CD4-positive, alpha-beta T cell (primary cell): ENCODE data around the gene TEAD3. TPM values are rescaled to one million over a fixed set of nuclear protein-coding genes. Genes with fewer than 3 reads are reported as not detected.

Experiments used
- ATAC-seq: fragments of 200-7000 bp; cut with Tn5 transposase; one replicate; pipeline ENCODE4 v1.10.0; 2022; ENCODE audit warnings: mild to moderate bottlenecking; ENCODE audit not compliant: poor library complexity
- CTCF ChIA-PET: fragments of 350-600 bp; sonication (Branson Sonifier 250); formaldehyde crosslinking; loops from one replicate; lab custom pipeline; 2021; ENCODE audit warnings: antibody characterized with exemption, inconsistent platforms; lab: Charles Lee
- POLR2A ChIA-PET: fragments of 350-600 bp; sonication (Branson Sonifier 250); formaldehyde crosslinking; loops from one replicate; lab custom pipeline; 2021; ENCODE audit warnings: antibody characterized with exemption, inconsistent platforms; lab: Charles Lee
- DNase-seq, 14 experiments: peaks; one replicate each; pipeline ENCODE4 v3.0.0-alpha.2; 2013 to 2020; ENCODE audit warnings: mixed read lengths in 2 of 14
- H3K27ac ChIP-seq, 2 donors: one replicate each; pipeline versions ENCODE4 v1.5.1 to v1.7.0; 2013; ENCODE audit warnings: low read length in 2 of 2, low read depth in 1 of 2, mild to moderate bottlenecking in 1 of 2
- H3K27me3 ChIP-seq, 2 experiments: 1 replicate in 1 of 2; 2 replicates in 1 of 2; pipeline versions ENCODE4 v1.6.1 to v1.7.0; 2013; ENCODE audit warnings: low read length in 2 of 2, control low read depth in 1 of 2, mild to moderate bottlenecking in 1 of 2, moderate library complexity in 1 of 2; ENCODE audit not compliant: insufficient read depth in 2 of 2, control insufficient read depth in 1 of 2
- H3K36me3 ChIP-seq: one replicate; pipeline ENCODE4 v1.6.1; 2013; ENCODE audit warnings: low read length, control low read depth; ENCODE audit not compliant: insufficient read depth
- H3K4me1 ChIP-seq: one replicate; pipeline ENCODE4 v1.6.1; 2013; ENCODE audit warnings: low read length, control low read depth; ENCODE audit not compliant: insufficient read depth
- H3K4me3 ChIP-seq: one replicate; pipeline ENCODE4 v1.5.1; 2013; ENCODE audit warnings: mild to moderate bottlenecking, low read length, moderate library complexity
- H3K9me3 ChIP-seq, 2 experiments: 1 replicate in 1 of 2; 2 replicates in 1 of 2; pipeline versions ENCODE4 v1.6.1 to v1.7.0; 2013; ENCODE audit warnings: low read length in 2 of 2, mild to moderate bottlenecking in 2 of 2, control low read depth in 1 of 2, moderate library complexity in 1 of 2; ENCODE audit not compliant: control insufficient read depth in 1 of 2, insufficient read depth in 1 of 2
- H3K27ac Mint-ChIP-seq: one replicate; pipeline ENCODE4 v1.8.0; 2020; ENCODE audit warnings: mixed read lengths
- H3K27me3 Mint-ChIP-seq: one replicate; pipeline ENCODE4 v1.8.0; 2021; ENCODE audit warnings: mixed read lengths
- H3K36me3 Mint-ChIP-seq: one replicate; pipeline ENCODE4 v1.8.0; 2021; ENCODE audit warnings: low read depth, mixed read lengths
- H3K4me1 Mint-ChIP-seq: one replicate; pipeline ENCODE4 v1.8.0; 2021; ENCODE audit warnings: low read depth, mixed read lengths
- H3K4me3 Mint-ChIP-seq: one replicate; pipeline ENCODE4 v1.8.0; 2020; ENCODE audit warnings: mild to moderate bottlenecking, mixed read lengths
- H3K9me3 Mint-ChIP-seq: one replicate; pipeline ENCODE4 v1.8.0; 2020; ENCODE audit warnings: mixed read lengths
- intact Hi-C, 2 experiments: fragments of 100-400 bp; cut with DNase I in 1 of 2; cut with micrococcal nuclease in 1 of 2; formaldehyde crosslinking; loops; one replicate each; pipeline versions ENCODE4 v1.15.1 to v1.9.0; 2023 to 2025; cut with DNase I, micrococcal nuclease
- total RNA-seq, 174 experiments: library from RNA in 2 of 174; stranded (reverse) in 2 of 174; gene quantifications; one replicate each; pipeline ENCODE4 v1.2.3 and lab custom pipeline; 2021 to 2026
- TF ChIP-seq, protein P1 (sequence below): fragments of 200-600 bp; IDR thresholded peaks from one replicate; pipeline ENCODE4 v1.8.0; 2022; ENCODE audit warnings: antibody characterized with exemption, mild to moderate bottlenecking

TEAD3 gene
- total RNA-seq, 2 experiments from 2014 or later: 0.11 TPM; not detected in 1

DNA sequence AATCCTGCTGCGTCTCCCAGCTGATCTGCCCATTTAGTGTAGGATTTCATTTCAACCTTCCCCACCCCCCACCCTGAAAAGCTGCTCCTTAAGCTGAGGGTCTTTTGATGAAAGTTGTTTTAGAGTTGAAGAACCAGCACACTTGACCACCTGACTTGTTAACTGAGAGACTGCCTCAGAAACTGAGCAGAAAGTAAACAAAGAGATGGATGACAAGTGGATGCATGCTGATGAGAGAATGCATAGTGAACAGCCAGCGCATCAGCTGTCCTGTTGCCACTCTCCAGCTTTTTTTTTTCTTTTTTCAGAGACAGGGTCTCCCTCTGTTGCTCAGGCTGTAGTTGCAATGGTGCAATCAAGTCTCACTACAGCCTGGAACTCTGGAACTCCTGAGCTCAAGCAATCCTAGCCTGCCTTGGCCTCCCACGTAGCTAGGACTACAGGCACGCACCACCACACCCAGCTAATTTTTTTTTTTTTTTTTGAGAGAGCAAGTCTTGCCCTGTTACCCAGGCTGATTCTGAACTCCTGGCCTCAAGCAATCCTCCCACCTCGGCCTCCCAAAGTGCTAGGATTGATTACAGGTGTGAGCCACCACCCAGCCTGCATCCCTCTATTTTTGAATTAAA, 19.2 kb downstream of the TEAD3 start:
- no peak for DNase-seq
- no peaks in the 10 kb centered on the region for H3K4me1 Mint-ChIP-seq
- H3K9me3 Mint-ChIP-seq: no peaks in the 10 kb centered on the region
- Histone ChIP-seq H3K9me3 (no peaks in the 10 kb centered on the region), H3K4me1 (no peaks in the 10 kb centered on the region), H3K27me3 (no peaks in the 10 kb centered on the region), H3K4me3 (no peak overlapping the region), H3K36me3 (peaks cover 12% of the 10 kb centered on the region), H3K27ac (no peak overlapping the region)
- TF ChIP-seq, protein P1, sequence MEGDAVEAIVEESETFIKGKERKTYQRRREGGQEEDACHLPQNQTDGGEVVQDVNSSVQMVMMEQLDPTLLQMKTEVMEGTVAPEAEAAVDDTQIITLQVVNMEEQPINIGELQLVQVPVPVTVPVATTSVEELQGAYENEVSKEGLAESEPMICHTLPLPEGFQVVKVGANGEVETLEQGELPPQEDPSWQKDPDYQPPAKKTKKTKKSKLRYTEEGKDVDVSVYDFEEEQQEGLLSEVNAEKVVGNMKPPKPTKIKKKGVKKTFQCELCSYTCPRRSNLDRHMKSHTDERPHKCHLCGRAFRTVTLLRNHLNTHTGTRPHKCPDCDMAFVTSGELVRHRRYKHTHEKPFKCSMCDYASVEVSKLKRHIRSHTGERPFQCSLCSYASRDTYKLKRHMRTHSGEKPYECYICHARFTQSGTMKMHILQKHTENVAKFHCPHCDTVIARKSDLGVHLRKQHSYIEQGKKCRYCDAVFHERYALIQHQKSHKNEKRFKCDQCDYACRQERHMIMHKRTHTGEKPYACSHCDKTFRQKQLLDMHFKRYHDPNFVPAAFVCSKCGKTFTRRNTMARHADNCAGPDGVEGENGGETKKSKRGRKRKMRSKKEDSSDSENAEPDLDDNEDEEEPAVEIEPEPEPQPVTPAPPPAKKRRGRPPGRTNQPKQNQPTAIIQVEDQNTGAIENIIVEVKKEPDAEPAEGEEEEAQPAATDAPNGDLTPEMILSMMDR: no peak
- no peaks in the 10 kb centered on the region for H3K36me3 Mint-ChIP-seq
- no peak overlapping the region for H3K27ac Mint-ChIP-seq
- intact Hi-C loops: no loop called here
- ChIA-PET CTCF (interaction anchor here (0.5 to 1.1 kb wide), 4 partner anchors 28 to 656 kb away, joined by 3 to 4 read pairs (median 3); no protein-coding TSS in a partner anchor), POLR2A (interaction anchor here (0.5 to 1.0 kb wide), 3 partner anchors 9 to 20 kb away, joined by 3 to 5 read pairs (median 4); partner anchors contain the start of gene RPL10A)
- ATAC-seq: no peak
- no peak overlapping the region for H3K4me3 Mint-ChIP-seq
- H3K27me3 Mint-ChIP-seq: no peaks in the 10 kb centered on the region

DNA sequence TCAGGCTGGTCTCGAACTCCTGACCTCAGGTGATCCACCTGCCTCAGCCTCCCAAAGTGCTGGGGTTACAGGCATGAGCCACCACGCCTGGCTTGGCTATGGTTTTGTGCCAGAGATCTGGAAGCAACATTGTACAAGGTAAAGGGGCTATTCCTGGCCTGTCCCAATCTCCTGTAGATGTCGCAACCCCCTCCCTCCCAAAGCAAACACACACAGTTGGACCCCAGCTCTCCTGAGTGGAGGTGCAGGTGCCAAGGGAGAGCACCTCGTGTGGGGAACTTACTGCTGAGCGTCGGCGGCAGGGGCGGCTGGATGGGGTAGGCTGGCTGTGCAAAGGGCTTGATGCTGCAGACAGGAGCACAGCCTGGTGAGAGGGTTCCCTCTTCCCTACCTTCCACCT, 19.9 kb downstream of the TEAD3 start:
- peaks cover 3% of the 10 kb centered on the region for H3K4me1 ChIP-seq
- POLR2A ChIA-PET: interaction anchor here (1.1 kb wide), 1 partner anchor 24 kb away, joined by 3 read pairs; no protein-coding TSS in a partner anchor
- H3K9me3 ChIP-seq: no peaks in the 10 kb centered on the region
- ATAC-seq (no peak), DNase-seq (no peak)
- Mint-ChIP-seq H3K36me3 (peaks cover 5% of the 10 kb centered on the region), H3K9me3 (no peaks in the 10 kb centered on the region), H3K4me3 (no peak overlapping the region), H3K4me1 (peaks cover 4% of the 10 kb centered on the region), H3K27me3 (no peaks in the 10 kb centered on the region), H3K27ac (no peak overlapping the region)
- H3K4me3 ChIP-seq: no peak overlapping the region
- peaks cover 19% of the 10 kb centered on the region for H3K36me3 ChIP-seq
- H3K27me3 ChIP-seq: no peaks in the 10 kb centered on the region
- TF ChIP-seq, protein P1: no peak
- intact Hi-C loops: no loop called here
- CTCF ChIA-PET: no interaction called here
- no peak overlapping the region for H3K27ac ChIP-seq

DNA sequence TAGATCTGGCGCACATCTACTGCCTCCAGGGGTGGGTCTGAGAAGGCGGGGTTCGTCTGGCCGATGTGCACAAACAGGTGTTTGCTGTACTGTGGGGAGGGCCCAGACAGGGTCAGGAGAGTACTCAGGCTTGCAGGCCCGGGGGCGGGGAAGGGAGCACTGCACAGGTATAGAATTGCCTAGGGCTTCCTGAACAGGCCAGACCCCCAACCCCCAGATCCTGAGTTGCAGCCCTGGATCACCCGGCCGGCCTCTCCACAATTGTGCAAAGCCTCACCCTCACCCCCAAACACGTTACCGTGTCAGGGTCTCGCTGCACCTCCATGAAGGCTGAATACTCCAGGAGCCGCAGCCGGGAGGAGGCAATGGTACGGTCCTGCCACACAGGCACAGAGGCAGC, 20.9 kb downstream of the TEAD3 start:
- H3K4me1 Mint-ChIP-seq: peaks cover 9% of the 10 kb centered on the region
- Histone ChIP-seq H3K27me3 (no peaks in the 10 kb centered on the region), H3K9me3 (no peaks in the 10 kb centered on the region), H3K36me3 (peaks cover 28% of the 10 kb centered on the region), H3K4me1 (peaks cover 13% of the 10 kb centered on the region), H3K4me3 (no peak overlapping the region), H3K27ac (no peak overlapping the region)
- ChIA-PET CTCF (no interaction called here), POLR2A (interaction anchor here (1.1 kb wide), 1 partner anchor 23 kb away, joined by 3 read pairs; no protein-coding TSS in a partner anchor)
- no peaks in the 10 kb centered on the region for H3K9me3 Mint-ChIP-seq
- TF ChIP-seq, protein P1: no peak
- H3K36me3 Mint-ChIP-seq: peaks cover 15% of the 10 kb centered on the region
- no peak overlapping the region for H3K27ac Mint-ChIP-seq
- intact Hi-C loops: no loop called here
- no peaks in the 10 kb centered on the region for H3K27me3 Mint-ChIP-seq
- no peak for ATAC-seq
- no peak for DNase-seq
- H3K4me3 Mint-ChIP-seq: no peak overlapping the region
